Upper lobe of right lung (tissue), 1 donor: Measurements from ENCODE around the gene RRAGB. TPM values are rescaled to one million over a fixed set of nuclear protein-coding genes. Genes with fewer than 3 reads are reported as not detected.
A peak's percentile ranks its signal among the peaks of the same experiment; 100 is the strongest.
"Not testable (repeated sequence)": the region's sequence is repeated elsewhere in the genome, so short reads cannot be mapped to it uniquely, and the experiment has no call there.

Source experiments
- ATAC-seq: fragments of 200-7000 bp; cut with Tn5 transposase; one replicate; pipeline ENCODE4 v1.9.1; 2020; ENCODE audit warnings: mild to moderate bottlenecking, moderate library complexity
- DNase-seq: peaks from one replicate; pipeline ENCODE4 v3.0.0-alpha.2; 2020
- H3K27ac ChIP-seq: fragments of 200-600 bp; one replicate; pipeline ENCODE4 v1.8.0; 2022
- H3K27me3 ChIP-seq: fragments of 200-600 bp; one replicate; pipeline ENCODE4 v1.8.0; 2022; ENCODE audit warnings: mild to moderate bottlenecking
- H3K36me3 ChIP-seq: fragments of 200-600 bp; one replicate; pipeline ENCODE4 v1.8.0; 2022
- H3K4me1 ChIP-seq: fragments of 200-600 bp; one replicate; pipeline ENCODE4 v1.8.0; 2022
- H3K4me3 ChIP-seq: fragments of 200-600 bp; one replicate; pipeline ENCODE4 v1.8.0; 2022; ENCODE audit warnings: mild to moderate bottlenecking
- H3K9me3 ChIP-seq: fragments of 200-600 bp; one replicate; pipeline ENCODE4 v1.8.0; 2022
- intact Hi-C: fragments of 100-400 bp; cut with DNase I; formaldehyde crosslinking; loops from one replicate; pipeline ENCODE4 v1.11.0; 2022
- total RNA-seq: library from RNA; stranded (reverse); fragmentation: NEBNext Ultra II Directional; extraction: Animal tissue kit (Norgen Biotek cat#: 25700); gene quantifications from one replicate; pipeline ENCODE4 v1.2.1, GENCODE V29; 2021
- TF ChIP-seq, protein P1 (sequence below): fragments of 200-600 bp; IDR thresholded peaks from one replicate; pipeline ENCODE4 v1.8.0; 2022; ENCODE audit warnings: antibody characterized with exemption
- donor health status: DM: no; HTN: yes; CAD: no; lungs with severe emphysema.

The RRAGB gene
- total RNA-seq, 1 donor from 2014 or later, result 14.9 TPM

DNA sequence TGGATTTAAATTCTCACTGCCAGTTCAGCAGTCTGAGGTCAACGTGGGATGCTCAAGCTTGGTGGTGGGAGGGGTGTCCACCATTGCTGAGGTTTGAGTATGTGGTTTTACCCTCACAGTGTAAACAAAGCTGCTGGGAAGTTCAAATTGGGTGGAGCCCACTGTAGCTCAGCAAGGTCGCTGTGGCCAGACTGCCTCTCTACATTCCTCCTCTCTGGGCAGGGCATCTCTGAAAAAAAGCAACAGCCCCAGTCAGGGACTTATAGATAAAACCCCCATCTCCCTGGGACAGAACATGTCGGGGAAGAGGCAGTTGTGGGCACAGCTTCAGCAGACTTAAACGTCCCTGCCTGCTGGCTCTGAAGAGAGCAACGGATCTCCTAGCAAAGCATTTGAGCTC is 14.9 kb upstream of the RRAGB start:
- H3K9me3 ChIP-seq, result no peaks in the 10 kb centered on the region
- H3K4me3 ChIP-seq, result no peak overlapping the region
- no peaks in the 10 kb centered on the region for H3K27me3 ChIP-seq
- TF ChIP-seq, protein P1, sequence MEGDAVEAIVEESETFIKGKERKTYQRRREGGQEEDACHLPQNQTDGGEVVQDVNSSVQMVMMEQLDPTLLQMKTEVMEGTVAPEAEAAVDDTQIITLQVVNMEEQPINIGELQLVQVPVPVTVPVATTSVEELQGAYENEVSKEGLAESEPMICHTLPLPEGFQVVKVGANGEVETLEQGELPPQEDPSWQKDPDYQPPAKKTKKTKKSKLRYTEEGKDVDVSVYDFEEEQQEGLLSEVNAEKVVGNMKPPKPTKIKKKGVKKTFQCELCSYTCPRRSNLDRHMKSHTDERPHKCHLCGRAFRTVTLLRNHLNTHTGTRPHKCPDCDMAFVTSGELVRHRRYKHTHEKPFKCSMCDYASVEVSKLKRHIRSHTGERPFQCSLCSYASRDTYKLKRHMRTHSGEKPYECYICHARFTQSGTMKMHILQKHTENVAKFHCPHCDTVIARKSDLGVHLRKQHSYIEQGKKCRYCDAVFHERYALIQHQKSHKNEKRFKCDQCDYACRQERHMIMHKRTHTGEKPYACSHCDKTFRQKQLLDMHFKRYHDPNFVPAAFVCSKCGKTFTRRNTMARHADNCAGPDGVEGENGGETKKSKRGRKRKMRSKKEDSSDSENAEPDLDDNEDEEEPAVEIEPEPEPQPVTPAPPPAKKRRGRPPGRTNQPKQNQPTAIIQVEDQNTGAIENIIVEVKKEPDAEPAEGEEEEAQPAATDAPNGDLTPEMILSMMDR, result no peak
- intact Hi-C loops, result no loop called here
- H3K27ac ChIP-seq, result no peak overlapping the region
- H3K36me3 ChIP-seq, result no peaks in the 10 kb centered on the region
- ATAC-seq, result no peak
- no peak for DNase-seq
- no peaks in the 10 kb centered on the region for H3K4me1 ChIP-seq

DNA sequence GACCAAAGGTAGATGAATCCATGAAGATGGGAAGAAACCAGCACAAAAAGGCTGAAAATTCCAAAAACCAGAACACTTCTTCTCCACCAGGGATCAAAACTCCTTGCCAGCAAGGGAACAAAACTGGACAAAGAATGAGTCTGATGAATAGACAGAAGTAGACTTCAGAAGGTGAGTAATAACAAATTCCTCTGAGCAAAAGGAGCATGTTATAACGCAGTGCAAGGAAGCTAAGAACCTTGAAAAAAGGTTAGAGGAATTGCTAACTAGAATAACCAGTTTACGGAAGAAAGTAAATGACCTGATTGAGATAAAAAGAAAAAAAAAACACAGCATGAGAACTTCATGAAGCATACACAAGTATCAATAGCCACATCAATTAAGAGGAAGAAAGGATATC is 14.1 kb upstream of the RRAGB start:
- ATAC-seq, intact Hi-C loops, H3K36me3 ChIP-seq, H3K9me3 ChIP-seq, H3K4me3 ChIP-seq, H3K27ac ChIP-seq, H3K4me1 ChIP-seq, DNase-seq, H3K27me3 ChIP-seq: not testable (repeated sequence)

DNA sequence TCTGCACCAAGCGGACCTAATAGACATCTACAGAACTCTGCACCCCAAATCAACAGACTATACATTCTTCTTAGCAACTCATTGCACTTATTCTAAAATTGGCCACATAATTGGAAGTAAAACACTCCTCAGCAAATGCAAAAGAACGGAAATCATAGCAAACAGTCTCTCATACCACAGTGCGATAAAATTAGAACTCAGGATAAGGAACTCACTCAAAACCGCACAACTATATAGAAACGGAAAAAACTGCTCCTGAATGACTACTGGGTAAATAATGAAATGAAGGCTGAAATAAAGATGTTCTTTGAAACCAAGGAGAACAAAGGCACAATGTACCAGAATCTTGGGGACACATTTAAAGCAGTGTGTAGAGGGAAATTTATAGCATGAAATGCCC is 12.5 kb upstream of the RRAGB start:
- H3K4me1 ChIP-seq, DNase-seq, ATAC-seq, H3K27ac ChIP-seq, H3K9me3 ChIP-seq, intact Hi-C loops, H3K4me3 ChIP-seq, H3K27me3 ChIP-seq, H3K36me3 ChIP-seq: not testable (repeated sequence)

DNA sequence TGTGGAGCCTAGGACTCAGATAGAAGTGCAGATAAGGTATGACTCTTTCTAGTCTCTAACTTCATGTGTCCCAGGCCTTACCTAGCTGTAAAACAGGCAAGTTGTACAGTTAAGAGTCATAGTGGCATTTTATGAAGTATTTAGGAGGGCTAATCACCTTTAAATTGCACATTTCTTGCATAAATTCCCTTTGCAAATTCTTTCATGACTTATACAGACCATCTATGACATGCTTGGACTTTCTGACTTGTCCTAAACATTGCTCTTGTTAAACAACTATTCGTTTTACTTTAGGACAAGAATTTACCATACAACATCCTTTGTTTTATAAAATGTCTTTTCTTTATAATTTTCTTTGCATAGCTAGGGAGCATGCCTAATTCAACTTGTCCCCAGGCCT is 7.8 kb upstream of the RRAGB start:
- no peak for DNase-seq
- H3K36me3 ChIP-seq, result no peaks in the 10 kb centered on the region
- no peak for ATAC-seq
- no peaks in the 10 kb centered on the region for H3K27me3 ChIP-seq
- no peak overlapping the region for H3K4me3 ChIP-seq
- intact Hi-C loops, result no loop called here
- TF ChIP-seq, protein P1, result no peak
- no peaks in the 10 kb centered on the region for H3K9me3 ChIP-seq
- no peak overlapping the region for H3K27ac ChIP-seq
- H3K4me1 ChIP-seq, result no peaks in the 10 kb centered on the region

DNA sequence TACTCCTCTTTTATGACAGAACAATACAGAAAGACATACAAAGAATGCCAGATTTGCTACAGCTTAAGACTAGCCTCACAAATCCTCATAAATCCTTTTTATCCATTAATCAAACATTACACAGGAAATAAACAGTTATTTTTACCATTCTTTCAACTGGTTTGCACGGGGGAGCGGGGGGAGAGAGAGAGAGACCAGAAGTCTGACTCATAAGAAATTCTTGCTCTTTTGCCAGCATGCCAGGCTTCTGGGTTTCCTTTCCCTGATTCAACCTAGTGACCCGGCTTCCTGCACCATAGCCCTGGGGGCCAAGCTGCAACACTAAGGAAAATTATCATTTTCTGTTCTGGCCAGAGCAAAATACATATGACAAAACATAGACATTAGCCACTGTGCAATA is 6.8 kb upstream of the RRAGB start:
- peak; percentile 41 for ATAC-seq
- H3K27me3 ChIP-seq, result no peaks in the 10 kb centered on the region
- DNase-seq, result no peak
- no peak overlapping the region for H3K4me3 ChIP-seq
- TF ChIP-seq, protein P1, result no peak
- intact Hi-C loops, result no loop called here
- no peaks in the 10 kb centered on the region for H3K36me3 ChIP-seq
- no peaks in the 10 kb centered on the region for H3K4me1 ChIP-seq
- no peak overlapping the region for H3K27ac ChIP-seq
- H3K9me3 ChIP-seq, result no peaks in the 10 kb centered on the region

DNA sequence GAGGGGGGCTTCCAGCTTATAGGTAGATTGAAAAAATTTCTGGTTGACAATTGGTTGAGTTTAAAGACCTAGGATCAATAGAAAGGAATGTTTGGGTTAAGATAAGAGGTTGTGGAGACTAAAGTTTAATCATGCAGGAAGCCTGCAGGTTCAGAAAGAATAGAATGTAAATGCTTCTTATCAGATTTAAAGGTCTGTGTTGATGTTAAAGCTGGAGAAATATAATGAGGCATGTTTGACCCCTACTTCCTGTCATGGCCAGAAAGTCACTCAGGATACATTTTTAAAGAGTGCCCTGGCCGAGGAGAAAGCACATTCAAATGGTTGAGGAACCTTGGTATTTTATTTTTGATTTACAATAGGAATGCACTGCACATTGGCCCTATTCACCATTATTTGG is 3.9 kb upstream of the RRAGB start:
- TF ChIP-seq, protein P1, result no peak
- no peak for DNase-seq
- ATAC-seq, result no peak
- H3K36me3 ChIP-seq, result no peaks in the 10 kb centered on the region
- no peaks in the 10 kb centered on the region for H3K9me3 ChIP-seq
- H3K27ac ChIP-seq, result no peak overlapping the region
- H3K27me3 ChIP-seq, result no peaks in the 10 kb centered on the region
- intact Hi-C loops, result no loop called here
- H3K4me3 ChIP-seq, result no peak overlapping the region
- H3K4me1 ChIP-seq, result no peaks in the 10 kb centered on the region

DNA sequence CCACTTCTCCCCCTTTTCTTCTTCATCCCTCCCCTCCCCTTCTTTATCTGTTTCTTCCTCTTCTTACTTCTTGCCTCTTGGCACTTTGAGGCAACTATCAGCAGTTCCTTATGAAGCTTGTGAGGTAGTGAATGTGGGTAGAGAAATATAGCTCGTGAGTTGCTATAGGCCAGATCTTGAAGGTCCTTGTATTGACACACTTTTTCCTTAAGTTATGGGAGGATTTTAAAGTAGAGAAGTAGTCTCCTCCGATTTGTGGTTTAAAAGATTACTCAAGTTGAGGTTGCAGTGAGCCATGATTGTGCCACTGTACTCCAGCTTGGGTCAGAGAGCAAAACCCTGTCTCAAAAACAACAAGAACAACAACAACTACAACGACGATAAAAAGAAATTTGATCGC is 3.4 kb upstream of the RRAGB start:
- TF ChIP-seq, protein P1, result no peak
- ATAC-seq, result peak; percentile 17
- no peak overlapping the region for H3K27ac ChIP-seq
- no peak for DNase-seq
- H3K4me3 ChIP-seq, result no peak overlapping the region
- H3K36me3 ChIP-seq, result no peaks in the 10 kb centered on the region
- peaks cover 5% of the 10 kb centered on the region for H3K4me1 ChIP-seq
- H3K27me3 ChIP-seq, result no peaks in the 10 kb centered on the region
- intact Hi-C loops, result no loop called here
- H3K9me3 ChIP-seq, result no peaks in the 10 kb centered on the region
